ENCODE results near the gene PCNX3. TPM values are rescaled to one million over a fixed set of nuclear protein-coding genes. Genes with fewer than 3 reads are reported as not detected.

PCNX3 gene
- total RNA-seq, 1 experiment from 2014 or later = 50.4 TPM

DNA sequence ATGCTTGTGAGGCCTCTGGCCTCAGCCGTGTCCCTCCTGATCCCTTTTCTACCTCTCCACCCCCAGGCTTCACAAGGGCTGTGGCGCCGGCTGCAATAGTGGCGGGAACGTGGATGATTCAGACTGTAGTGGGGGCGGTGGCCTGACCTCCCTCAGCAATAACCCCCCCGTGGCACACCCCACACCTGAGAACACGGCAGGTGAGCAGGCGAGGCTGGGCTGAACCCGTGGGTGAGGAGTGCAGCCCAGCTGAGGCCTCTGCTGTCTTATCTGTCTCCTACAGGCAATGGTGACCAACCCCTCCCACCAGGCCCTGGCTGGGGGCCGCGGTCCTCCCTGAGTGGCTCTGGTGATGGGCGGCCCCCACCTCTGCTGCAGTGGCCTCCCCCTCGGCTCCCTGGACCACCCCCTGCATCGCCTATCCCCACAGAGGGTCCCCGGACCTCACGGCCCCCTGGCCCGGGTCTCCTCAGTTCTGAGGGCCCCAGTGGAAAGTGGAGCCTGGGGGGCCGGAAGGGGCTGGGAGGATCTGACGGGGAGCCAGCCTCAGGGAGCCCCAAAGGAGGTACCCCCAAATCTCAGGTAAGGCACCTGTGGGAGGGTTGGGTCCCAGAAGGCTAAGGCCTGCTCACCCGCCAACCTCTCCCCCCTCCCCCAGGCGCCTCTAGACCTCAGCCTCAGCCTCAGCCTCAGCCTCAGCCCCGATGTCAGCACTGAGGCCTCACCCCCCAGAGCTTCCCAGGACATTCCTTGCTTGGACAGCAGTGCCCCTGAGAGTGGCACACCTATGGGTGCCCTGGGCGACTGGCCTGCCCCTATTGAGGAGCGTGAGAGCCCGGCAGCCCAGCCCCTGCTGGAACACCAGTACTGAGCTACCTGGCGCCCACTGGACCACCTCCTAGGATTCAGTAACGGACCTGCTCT lies 20.8 kb downstream of the PCNX3 start:
- 0 out of 2 replicates have a peak overlapping the region, but pooled peaks have one; percentile 83 for H3K9ac ChIP-seq (ENCODE audit: low read length)
- no peak overlapping the region for H3K4me3 ChIP-seq (replicated peaks in 1 of 2; ENCODE audit: low read depth in 1 of 2, low read length in 2 of 2)
- BruUV-seq (replicated peaks) = no TSS peak
- H3K27me3 ChIP-seq (ENCODE audit: insufficient read depth, low read length) = no peaks in the 10 kb centered on the region
- RAD21 ChIA-PET (ENCODE audit: low non-redundant PET in 1 of 2, low total read pairs in 2 of 2, uncharacterized antibody in 2 of 2, unreplicated experiment in 2 of 2) = no interaction called here
- no peak for TF ChIP-seq EGR1 (IDR thresholded peaks at IDR 0.05; ENCODE audit: low read depth)
- H4K20me1 ChIP-seq (ENCODE audit: insufficient read depth) = no peaks in the 10 kb centered on the region
- intact Hi-C loops (cut with micrococcal nuclease) = no loop called here
- POLR2A ChIA-PET = no interaction called here
- H3K27ac ChIP-seq (ENCODE audit: low read depth, low read length) = peak overlapping the region; percentile 97; the same call in 1 of the 2 replicates
- H3K36me3 ChIP-seq (ENCODE audit: control insufficient read depth in 1 of 2, insufficient read depth in 2 of 2, low read length in 2 of 2) = peaks cover 4 to 41% of the 10 kb centered on the region in 2 experiments; a peak in 3 of 4 replicates
- CTCF ChIA-PET = interaction anchor here (1.6 kb wide), 1 partner anchor 223 kb away, joined by 6 read pairs; no protein-coding TSS in a partner anchor
- DNase-seq (ENCODE audit: low read depth, low spot score) (no peak), ATAC-seq (no peak)
- peaks cover 11 to 27% of the 10 kb centered on the region in 2 experiments for H3K4me1 ChIP-seq (ENCODE audit: control insufficient read depth in 1 of 2, insufficient read depth in 2 of 2, low read length in 2 of 2)
- H3K4me2 ChIP-seq (ENCODE audit: low read length) = peak overlapping the region; percentile 87; the same call in 1 of the 2 replicates
- H3K9me3 ChIP-seq (ENCODE audit: control insufficient read depth in 1 of 2, insufficient read depth in 1 of 2, low read depth in 1 of 2, low read length in 2 of 2) = no peaks in the 10 kb centered on the region
- H2AFZ ChIP-seq (ENCODE audit: low read depth, low read length, poor library complexity, severe bottlenecking) = no peak overlapping the region
- H3K9me2 ChIP-seq (ENCODE audit: insufficient read depth) = no peaks in the 10 kb centered on the region
- H3K79me2 ChIP-seq (ENCODE audit: insufficient read depth, low read length) = peaks cover 13% of the 10 kb centered on the region; the same call in 1 of the 2 replicates

DNA sequence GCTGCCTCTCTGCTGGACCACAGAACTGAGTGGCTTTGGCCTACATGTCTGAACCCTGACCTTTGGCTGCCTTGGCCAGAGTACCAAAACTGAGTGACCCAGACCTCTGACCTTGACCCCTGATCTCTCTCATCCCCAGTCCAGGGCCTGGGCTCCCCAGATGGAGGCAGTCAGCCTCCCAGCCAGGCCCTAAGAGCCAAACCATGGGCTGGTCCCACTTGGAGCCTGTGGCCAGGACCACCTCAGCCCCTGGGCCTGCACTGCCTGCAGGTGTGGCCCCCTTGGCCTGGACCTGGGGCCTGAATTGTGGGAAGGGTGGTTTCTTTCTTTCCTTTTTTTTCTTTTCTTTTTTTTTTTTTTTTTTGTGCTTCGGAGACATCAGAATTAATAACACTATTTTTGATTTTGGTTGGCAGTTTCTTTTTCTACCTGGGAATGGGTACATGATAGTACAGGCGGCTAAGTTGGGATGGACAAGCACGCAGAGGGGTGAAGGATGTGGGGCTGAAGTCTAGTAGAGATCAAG lies 21.5 kb downstream of the PCNX3 start:
- Histone ChIP-seq H3K4me1 (ENCODE audit: control insufficient read depth in 1 of 2, insufficient read depth in 2 of 2, low read length in 2 of 2) (peaks cover 11 to 32% of the 10 kb centered on the region in 2 experiments), H3K4me2 (ENCODE audit: low read length) (peak overlapping the region; percentile 87), H3K9ac (ENCODE audit: low read length) (peak overlapping the region; percentile 83), H4K20me1 (ENCODE audit: insufficient read depth) (no peaks in the 10 kb centered on the region), H3K36me3 (ENCODE audit: control insufficient read depth in 1 of 2, insufficient read depth in 2 of 2, low read length in 2 of 2) (peaks cover 4 to 36% of the 10 kb centered on the region in 2 experiments; a peak in 3 of 4 replicates), H3K4me3 (replicated peaks in 1 of 2; ENCODE audit: low read depth in 1 of 2, low read length in 2 of 2) (peak overlapping the region; percentile 73 to 85; a peak in 3 of 4 replicates), H3K9me2 (ENCODE audit: insufficient read depth) (no peaks in the 10 kb centered on the region), H3K9me3 (ENCODE audit: control insufficient read depth in 1 of 2, insufficient read depth in 1 of 2, low read depth in 1 of 2, low read length in 2 of 2) (no peaks in the 10 kb centered on the region), H2AFZ (ENCODE audit: low read depth, low read length, poor library complexity, severe bottlenecking) (no peak overlapping the region), H3K27me3 (ENCODE audit: insufficient read depth, low read length) (no peaks in the 10 kb centered on the region), H3K79me2 (ENCODE audit: insufficient read depth, low read length) (peaks cover 13% of the 10 kb centered on the region; the same call in 1 of the 2 replicates), H3K27ac (ENCODE audit: low read depth, low read length) (peak overlapping the region; percentile 97)
- no TSS peak for BruUV-seq (replicated peaks)
- intact Hi-C loops (cut with micrococcal nuclease) = no loop called here
- ATAC-seq (no peak), DNase-seq (ENCODE audit: low read depth, low spot score) (no peak)
- ChIA-PET CTCF (interaction anchor here (1.0 to 1.6 kb wide), 5 partner anchors 10 to 223 kb away, joined by 3 to 11 read pairs (median 6); partner anchors contain the start of genes FAM89B and PCNX3), RAD21 (ENCODE audit: low non-redundant PET in 1 of 2, low total read pairs in 2 of 2, uncharacterized antibody in 2 of 2, unreplicated experiment in 2 of 2) (no interaction called here), POLR2A (interaction anchor here (1.2 to 2.0 kb wide), 4 partner anchors 8 to 22 kb away, joined by 3 to 11 read pairs (median 8); partner anchors contain the start of gene PCNX3)
- TF ChIP-seq CEBPB (IDR thresholded peaks at IDR 0.05; ENCODE audit: low read depth) = no peak
- no peak for TF ChIP-seq EZH2 (IDR thresholded peaks at IDR 0.05)
- no peak for TF ChIP-seq TCF7L2 (IDR thresholded peaks at IDR 0.05; ENCODE audit: borderline replicate concordance, extremely low read depth, insufficient read depth, insufficient read length)
- TF ChIP-seq, protein P1, sequence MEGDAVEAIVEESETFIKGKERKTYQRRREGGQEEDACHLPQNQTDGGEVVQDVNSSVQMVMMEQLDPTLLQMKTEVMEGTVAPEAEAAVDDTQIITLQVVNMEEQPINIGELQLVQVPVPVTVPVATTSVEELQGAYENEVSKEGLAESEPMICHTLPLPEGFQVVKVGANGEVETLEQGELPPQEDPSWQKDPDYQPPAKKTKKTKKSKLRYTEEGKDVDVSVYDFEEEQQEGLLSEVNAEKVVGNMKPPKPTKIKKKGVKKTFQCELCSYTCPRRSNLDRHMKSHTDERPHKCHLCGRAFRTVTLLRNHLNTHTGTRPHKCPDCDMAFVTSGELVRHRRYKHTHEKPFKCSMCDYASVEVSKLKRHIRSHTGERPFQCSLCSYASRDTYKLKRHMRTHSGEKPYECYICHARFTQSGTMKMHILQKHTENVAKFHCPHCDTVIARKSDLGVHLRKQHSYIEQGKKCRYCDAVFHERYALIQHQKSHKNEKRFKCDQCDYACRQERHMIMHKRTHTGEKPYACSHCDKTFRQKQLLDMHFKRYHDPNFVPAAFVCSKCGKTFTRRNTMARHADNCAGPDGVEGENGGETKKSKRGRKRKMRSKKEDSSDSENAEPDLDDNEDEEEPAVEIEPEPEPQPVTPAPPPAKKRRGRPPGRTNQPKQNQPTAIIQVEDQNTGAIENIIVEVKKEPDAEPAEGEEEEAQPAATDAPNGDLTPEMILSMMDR (IDR thresholded peaks at IDR 0.05 in 2 of 3, conservative IDR thresholded peaks at IDR 0.05 in 1 of 3; ENCODE audit: borderline replicate concordance in 1 of 3, insufficient read depth in 1 of 3, low read depth in 2 of 3, low read length in 2 of 3) = no peak
- no peak for TF ChIP-seq POLR2A (IDR thresholded peaks at IDR 0.05; ENCODE audit: borderline replicate concordance, extremely low read depth, insufficient read depth, insufficient read length)
- no peak for TF ChIP-seq SRF (IDR thresholded peaks at IDR 0.05; ENCODE audit: low read depth)
- no peak for TF ChIP-seq ZNF274 (IDR thresholded peaks at IDR 0.05; ENCODE audit: low read depth, low read length)
- TF ChIP-seq ELF1 (IDR thresholded peaks at IDR 0.05; ENCODE audit: borderline replicate concordance, low read depth) = no peak
- TF ChIP-seq, protein P2, sequence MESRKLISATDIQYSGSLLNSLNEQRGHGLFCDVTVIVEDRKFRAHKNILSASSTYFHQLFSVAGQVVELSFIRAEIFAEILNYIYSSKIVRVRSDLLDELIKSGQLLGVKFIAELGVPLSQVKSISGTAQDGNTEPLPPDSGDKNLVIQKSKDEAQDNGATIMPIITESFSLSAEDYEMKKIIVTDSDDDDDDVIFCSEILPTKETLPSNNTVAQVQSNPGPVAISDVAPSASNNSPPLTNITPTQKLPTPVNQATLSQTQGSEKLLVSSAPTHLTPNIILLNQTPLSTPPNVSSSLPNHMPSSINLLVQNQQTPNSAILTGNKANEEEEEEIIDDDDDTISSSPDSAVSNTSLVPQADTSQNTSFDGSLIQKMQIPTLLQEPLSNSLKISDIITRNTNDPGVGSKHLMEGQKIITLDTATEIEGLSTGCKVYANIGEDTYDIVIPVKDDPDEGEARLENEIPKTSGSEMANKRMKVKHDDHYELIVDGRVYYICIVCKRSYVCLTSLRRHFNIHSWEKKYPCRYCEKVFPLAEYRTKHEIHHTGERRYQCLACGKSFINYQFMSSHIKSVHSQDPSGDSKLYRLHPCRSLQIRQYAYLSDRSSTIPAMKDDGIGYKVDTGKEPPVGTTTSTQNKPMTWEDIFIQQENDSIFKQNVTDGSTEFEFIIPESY (IDR thresholded peaks at IDR 0.05; ENCODE audit: extremely low read depth, insufficient replicate concordance, low read length) = no peak

Measured in HCT116 (cell line).